ENCODE measurements around the gene HTR2A. TPM values are rescaled to one million over a fixed set of nuclear protein-coding genes. Genes with fewer than 3 reads are reported as not detected.

The HTR2A gene
- polyA plus RNA-seq, 1 experiment = 0.02 TPM

- POLR2A ChIA-PET = interaction anchor here (0.6 kb wide), 1 partner anchor 148 kb away, joined by 3 read pairs; no protein-coding TSS in a partner anchor
- CTCF ChIA-PET = no interaction called here
- Histone ChIP-seq H3K27me3 (ENCODE audit: control insufficient read depth, insufficient read depth, low read length) (no peaks in the 10 kb centered on the region), H3K4me3 (ENCODE audit: low read depth, low read length) (peak overlapping the region; percentile 88), H3K27ac (ENCODE audit: low read depth, low read length) (peak overlapping the region; percentile 79), H3K9me3 (ENCODE audit: control insufficient read depth, insufficient read depth, low read length) (no peaks in the 10 kb centered on the region)
- DNase-seq (ENCODE audit: low read depth, low spot score) = no peak
- TF ChIP-seq CTCF (IDR thresholded peaks at IDR 0.05; ENCODE audit: low read depth, low read length) = no peak
These were observed 100.7 kb downstream of the HTR2A start for GRCh38 chr13:46796129-46796514.

- Histone ChIP-seq H3K27me3 (ENCODE audit: control insufficient read depth, insufficient read depth, low read length) (no peaks in the 10 kb centered on the region), H3K9me3 (ENCODE audit: control insufficient read depth, insufficient read depth, low read length) (no peaks in the 10 kb centered on the region), H3K4me3 (ENCODE audit: low read depth, low read length) (no peak overlapping the region), H3K27ac (ENCODE audit: low read depth, low read length) (no peak overlapping the region)
- POLR2A ChIA-PET = no interaction called here
- TF ChIP-seq CTCF (IDR thresholded peaks at IDR 0.05; ENCODE audit: low read depth, low read length) = no peak
- CTCF ChIA-PET = no interaction called here
- DNase-seq (ENCODE audit: low read depth, low spot score) = no peak
These were observed 101.5 kb downstream of the HTR2A start for GRCh38 chr13:46795321-46795720.

- H3K27me3 ChIP-seq (ENCODE audit: control insufficient read depth, insufficient read depth, low read length) = no peaks in the 10 kb centered on the region
- ChIA-PET CTCF (no interaction called here), POLR2A (no interaction called here)
- H3K27ac ChIP-seq (ENCODE audit: low read depth, low read length) = no peak overlapping the region
- no peak for TF ChIP-seq CTCF (IDR thresholded peaks at IDR 0.05; ENCODE audit: low read depth, low read length)
- no peak overlapping the region for H3K4me3 ChIP-seq (ENCODE audit: low read depth, low read length)
- no peak for DNase-seq (ENCODE audit: low read depth, low spot score)
- no peaks in the 10 kb centered on the region for H3K9me3 ChIP-seq (ENCODE audit: control insufficient read depth, insufficient read depth, low read length)
These were observed 113.3 kb downstream of the HTR2A start for GRCh38 chr13:46783504-46783903.

GRCh38 chr13:46782691-46783090 lies 114.2 kb downstream of the HTR2A start:
- no peak for TF ChIP-seq CTCF (IDR thresholded peaks at IDR 0.05; ENCODE audit: low read depth, low read length)
- Histone ChIP-seq H3K27me3 (ENCODE audit: control insufficient read depth, insufficient read depth, low read length) (no peaks in the 10 kb centered on the region), H3K4me3 (ENCODE audit: low read depth, low read length) (no peak overlapping the region), H3K9me3 (ENCODE audit: control insufficient read depth, insufficient read depth, low read length) (no peaks in the 10 kb centered on the region), H3K27ac (ENCODE audit: low read depth, low read length) (no peak overlapping the region)
- ChIA-PET POLR2A (no interaction called here), CTCF (no interaction called here)
- DNase-seq (ENCODE audit: low read depth, low spot score) = no peak

GRCh38 chr13:46782066-46782465 lies 114.8 kb downstream of the HTR2A start:
- no peak overlapping the region for H3K4me3 ChIP-seq (ENCODE audit: low read depth, low read length)
- H3K27me3 ChIP-seq (ENCODE audit: control insufficient read depth, insufficient read depth, low read length) = no peaks in the 10 kb centered on the region
- no peaks in the 10 kb centered on the region for H3K9me3 ChIP-seq (ENCODE audit: control insufficient read depth, insufficient read depth, low read length)
- ChIA-PET POLR2A (no interaction called here), CTCF (no interaction called here)
- no peak for DNase-seq (ENCODE audit: low read depth, low spot score)
- no peak for TF ChIP-seq CTCF (IDR thresholded peaks at IDR 0.05; ENCODE audit: low read depth, low read length)
- no peak overlapping the region for H3K27ac ChIP-seq (ENCODE audit: low read depth, low read length)

Other genes starting within 250 kb of the HTR2A start
- 180 and 208 TPM in 2 replicates for gene ESD, start 99.9 kb downstream of the HTR2A start, polyA plus RNA-seq (2011; rRNA removed)